Left ventricle myocardium superior (tissue), 1 donor: Measurements from ENCODE around the gene ALKBH1. TPM values are rescaled to one million over a fixed set of nuclear protein-coding genes. Genes with fewer than 3 reads are reported as not detected.
A peak's percentile ranks its signal among the peaks of the same experiment; 100 is the strongest.
"Not testable (repeated sequence)": the region's sequence is repeated elsewhere in the genome, so short reads cannot be mapped to it uniquely, and the experiment has no call there.

ENCODE experiments used
- ATAC-seq: fragments of 200-7000 bp; cut with Tn5 transposase; one replicate; pipeline ENCODE4 v1.9.1; 2020; ENCODE audit warnings: mild to moderate bottlenecking, moderate library complexity
- DNase-seq: peaks from one replicate; pipeline ENCODE4 v3.0.0-alpha.2; 2020
- intact Hi-C: fragments of 100-400 bp; cut with micrococcal nuclease; formaldehyde crosslinking; loops from one replicate; pipeline ENCODE4 v1.11.0; 2022
- total RNA-seq: library from RNA; stranded (reverse); fragmentation: NEBNext Ultra II Directional; extraction: Animal tissue kit (Norgen Biotek cat#: 25700); gene quantifications from one replicate; pipeline ENCODE4 v1.2.1, GENCODE V29; 2021
- donor health status: DM: no; HTN: yes; CAD: no; lungs with severe emphysema.

ALKBH1 gene
- total RNA-seq, 1 donor from 2014 or later, result 12.8 TPM

- DNase-seq (no peak), ATAC-seq (no peak)
- intact Hi-C loops, result no loop called here
Measured at GRCh38 chr14:77638771-77639171, 69.1 kb downstream of the ALKBH1 start.

GRCh38 chr14:77635869-77636268 is 72.0 kb downstream of the ALKBH1 start:
- ATAC-seq, intact Hi-C loops, DNase-seq: not testable (repeated sequence)

- ATAC-seq, intact Hi-C loops, DNase-seq: not testable (repeated sequence)
Measured at GRCh38 chr14:77635466-77635865, 72.4 kb downstream of the ALKBH1 start.

DNA sequence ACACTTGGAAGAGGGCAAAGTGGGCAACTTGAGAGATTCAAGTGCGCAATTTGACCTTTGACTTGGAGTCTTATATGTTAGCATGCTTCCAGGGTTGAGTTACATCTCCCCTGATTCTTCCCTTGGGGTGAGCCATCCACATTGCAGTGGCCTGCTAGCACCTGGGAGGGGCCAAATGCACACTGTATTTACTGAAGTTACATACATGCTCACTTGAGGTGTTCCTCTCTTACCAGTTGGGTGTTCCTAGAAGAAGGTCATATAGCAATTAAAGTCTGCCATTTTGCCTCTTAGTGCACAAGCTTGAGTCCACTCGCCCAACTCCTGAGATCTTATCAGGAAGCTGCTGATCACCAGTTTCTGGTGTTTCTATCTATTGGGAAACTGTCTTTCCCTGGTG is 77.7 kb downstream of the ALKBH1 start:
- ATAC-seq, result no peak
- intact Hi-C loops, result no loop called here
- DNase-seq, result no peak

- no peak for DNase-seq
- intact Hi-C loops, result no loop called here
- no peak for ATAC-seq
Measured at GRCh38 chr14:77625360-77625759, 82.5 kb downstream of the ALKBH1 start.

DNA sequence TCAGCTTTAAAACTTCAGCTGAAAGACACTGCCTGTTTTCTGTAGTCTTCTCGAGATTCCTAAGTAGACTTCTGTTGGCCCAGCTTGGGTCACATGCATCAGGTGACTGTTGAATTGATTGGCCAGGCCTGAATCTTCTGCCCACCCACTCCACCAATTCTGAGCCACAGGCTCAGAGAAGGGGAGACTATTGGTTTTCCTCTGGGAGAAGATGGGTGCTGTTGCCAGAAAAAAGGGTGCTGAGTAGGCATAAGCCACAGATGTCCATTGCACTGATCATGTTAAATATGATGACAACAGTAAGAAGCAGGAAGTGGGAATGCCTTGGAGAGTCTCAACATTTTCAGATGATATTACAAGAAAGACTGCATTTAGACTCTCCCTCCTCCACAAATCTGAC is 84.6 kb downstream of the ALKBH1 start:
- DNase-seq, result no peak
- ATAC-seq, result peak; percentile 51
- intact Hi-C loops, result no loop called here

Other genes starting within 250 kb of the ALKBH1 start
- gene AHSA1, start 249.9 kb downstream of the ALKBH1 start, total RNA-seq, result 231 TPM
- gene ISM2, start 209.2 kb downstream of the ALKBH1 start, total RNA-seq, result 0.25 TPM
- gene SPTLC2, start 91.4 kb downstream of the ALKBH1 start, total RNA-seq, result 10.9 TPM
- gene SLIRP, start 80 bp upstream of the ALKBH1 start, total RNA-seq, result 201 TPM
- 49.8 TPM for gene SNW1, start 53.1 kb upstream of the ALKBH1 start, total RNA-seq
- gene ADCK1, start 92.1 kb upstream of the ALKBH1 start, total RNA-seq, result 11.0 TPM